ENCODE results near the gene JARID2. TPM values are rescaled to one million over a fixed set of nuclear protein-coding genes. Genes with fewer than 3 reads are reported as not detected.

Gene JARID2
- total RNA-seq, 1 donor from 2014 or later, result 5.0 TPM

DNA sequence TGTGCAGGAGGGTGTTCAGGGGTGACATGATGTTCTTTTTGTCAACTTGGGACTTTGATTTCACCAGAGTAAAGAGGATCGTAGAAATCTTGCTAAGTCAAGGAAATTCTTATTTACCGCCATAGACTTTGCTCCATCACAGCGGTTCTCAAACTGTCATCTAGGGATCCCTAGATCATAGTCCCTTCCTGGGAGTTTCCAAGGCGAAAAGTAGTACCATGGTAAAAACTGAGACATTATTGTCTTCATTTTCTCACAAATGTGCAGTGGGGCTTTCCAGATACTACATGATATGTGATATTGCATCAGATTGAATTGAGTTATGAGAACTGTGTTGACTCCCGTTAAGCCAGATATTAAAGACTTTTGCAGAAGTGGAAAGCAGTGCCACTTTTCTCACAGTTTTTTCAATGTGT, 79.7 kb downstream of the JARID2 start:
- H3K4me1 ChIP-seq, result no peaks in the 10 kb centered on the region
- no peaks in the 10 kb centered on the region for H3K27me3 ChIP-seq
- DNase-seq (ENCODE audit: low spot score in 2 of 2), result no peak
- intact Hi-C loops (cut with DNase I), result no loop called here
- H3K27ac ChIP-seq, result no peak overlapping the region
- H3K9me3 ChIP-seq, result no peaks in the 10 kb centered on the region
- no peak overlapping the region for H3K4me3 ChIP-seq
- H3K36me3 ChIP-seq, result no peaks in the 10 kb centered on the region
- no peak for TF ChIP-seq CTCF (IDR thresholded peaks at IDR 0.05)

- no peak for TF ChIP-seq CTCF (IDR thresholded peaks at IDR 0.05)
- intact Hi-C loops (cut with DNase I), result no loop called here
- no peak for DNase-seq (ENCODE audit: low spot score in 2 of 2)
- Histone ChIP-seq H3K9me3 (no peaks in the 10 kb centered on the region), H3K27me3 (no peaks in the 10 kb centered on the region), H3K27ac (no peak overlapping the region), H3K36me3 (no peaks in the 10 kb centered on the region), H3K4me1 (no peaks in the 10 kb centered on the region), H3K4me3 (no peak overlapping the region)
These were observed 80.3 kb downstream of the JARID2 start for GRCh38 chr6:15326067-15326614.

DNA sequence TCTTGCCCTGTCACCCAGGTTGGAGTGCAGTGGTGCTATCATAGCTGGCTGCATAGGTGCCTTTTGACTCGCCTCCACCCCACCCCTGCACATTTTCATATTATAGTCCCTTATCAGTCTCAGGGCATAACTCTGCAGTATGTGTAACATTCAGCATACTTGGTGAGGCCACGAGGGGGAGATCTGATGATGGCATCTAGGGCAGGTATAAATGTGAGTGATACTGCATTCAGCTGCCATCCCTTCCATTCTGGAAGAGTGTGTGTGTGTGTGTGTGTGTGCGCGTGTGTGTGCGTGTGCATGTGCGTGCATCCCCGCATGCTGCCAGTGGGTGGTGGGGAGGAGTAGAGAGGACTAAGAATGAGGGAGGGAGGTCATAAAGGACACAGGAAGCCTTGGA, 81.4 kb downstream of the JARID2 start:
- no peaks in the 10 kb centered on the region for H3K4me1 ChIP-seq

GRCh38 chr6:15329197-15329671, 83.4 kb downstream of the JARID2 start:
- Histone ChIP-seq H3K27ac (no peak overlapping the region), H3K9me3 (no peaks in the 10 kb centered on the region), H3K36me3 (no peaks in the 10 kb centered on the region), H3K4me1 (no peaks in the 10 kb centered on the region), H3K4me3 (no peak overlapping the region), H3K27me3 (no peaks in the 10 kb centered on the region)
- no peak for TF ChIP-seq CTCF (IDR thresholded peaks at IDR 0.05)
- DNase-seq (ENCODE audit: low spot score in 2 of 2), result no peak
- intact Hi-C loops (cut with DNase I), result no loop called here

More for the DNA sequence above, 81.4 kb downstream of the JARID2 start:
- Histone ChIP-seq H3K4me3 (no peak overlapping the region), H3K36me3 (no peaks in the 10 kb centered on the region), H3K27me3 (no peaks in the 10 kb centered on the region), H3K27ac (no peak overlapping the region), H3K9me3 (no peaks in the 10 kb centered on the region)
- no peak for DNase-seq (ENCODE audit: low spot score in 2 of 2)
- TF ChIP-seq CTCF (IDR thresholded peaks at IDR 0.05), result no peak
- intact Hi-C loops (cut with DNase I), result no loop called here

DNA sequence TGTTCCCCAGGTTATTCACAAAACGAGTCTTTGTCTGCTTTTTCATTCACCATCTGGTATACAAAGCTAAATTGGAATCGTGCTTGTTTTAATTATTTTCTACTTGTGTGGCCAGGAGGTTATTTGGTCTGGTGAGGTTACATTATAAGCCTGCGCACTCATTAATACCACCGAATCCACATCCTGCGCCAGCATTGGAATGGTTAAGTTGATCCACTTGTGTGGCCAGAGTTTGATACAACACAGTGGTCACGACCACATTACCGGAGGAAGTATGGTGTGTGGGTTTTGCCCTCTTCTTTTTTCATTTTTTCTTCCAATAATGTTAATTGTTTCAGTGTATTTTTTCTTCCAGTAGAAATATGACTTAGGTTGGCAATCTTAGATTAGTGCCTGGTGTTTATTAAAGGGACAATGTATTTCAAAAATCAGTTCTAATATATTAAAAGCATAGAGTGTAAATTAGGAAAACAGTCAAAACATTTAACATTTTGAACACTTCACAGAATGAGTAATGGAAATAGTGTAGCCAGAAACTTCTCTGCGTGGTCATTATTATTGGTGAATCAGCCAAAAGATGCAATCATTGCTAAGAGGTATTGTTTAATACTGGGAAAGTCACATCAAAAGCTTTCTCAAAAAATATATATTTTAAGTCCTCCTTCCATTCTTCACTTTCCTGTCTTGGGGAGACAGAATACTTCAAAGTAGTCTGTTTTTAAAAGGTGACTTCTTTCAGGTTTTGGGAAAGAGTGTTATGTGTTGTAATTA, 84.5 kb downstream of the JARID2 start:
- DNase-seq (ENCODE audit: low spot score in 2 of 2), result no peak
- intact Hi-C loops (cut with DNase I), result no loop called here
- H3K4me1 ChIP-seq, result no peaks in the 10 kb centered on the region
- no peaks in the 10 kb centered on the region for H3K9me3 ChIP-seq
- H3K4me3 ChIP-seq, result no peak overlapping the region
- H3K36me3 ChIP-seq, result no peaks in the 10 kb centered on the region
- H3K27me3 ChIP-seq, result no peaks in the 10 kb centered on the region
- TF ChIP-seq CTCF (IDR thresholded peaks at IDR 0.05), result no peak
- H3K27ac ChIP-seq, result no peak overlapping the region

Data from ascending aorta (tissue), 2 donors.